SK-N-SH (cell line): ENCODE measurements around the gene ZNF358. TPM values are rescaled to one million over a fixed set of nuclear protein-coding genes. Genes with fewer than 3 reads are reported as not detected.

Source experiments
- CTCF ChIA-PET: fragments of 300-600, 350-600 bp; formaldehyde crosslinking; extraction: SDS; loops from one replicate; lab custom pipeline; 2021; lab: Yijun Ruan, JAX
- POLR2A ChIA-PET: fragments of 350-600 bp; sonication (Branson Sonifier 250); formaldehyde crosslinking; extraction: SDS; loops from one replicate; lab custom pipeline; 2020; ENCODE audit warnings: antibody characterized with exemption, inconsistent platforms; lab: Yijun Ruan, JAX
- DNase-seq: peaks from one replicate; pipeline ENCODE4 v3.0.0; 2012
- H2AFZ ChIP-seq: fragments of 200-600 bp; sonication (generic); 2 replicates; pipeline ENCODE4 v1.8.1; 2016; ENCODE audit warnings: antibody characterized with exemption, mild to moderate bottlenecking, low read depth
- H3F3A ChIP-seq: fragments of 200-600 bp; sonication (generic); replicated peaks from 2 replicates; pipeline ENCODE3; 2016; ENCODE audit warnings: antibody characterized with exemption, mild to moderate bottlenecking; ENCODE audit not compliant: insufficient read depth
- H3K27ac ChIP-seq, 2 experiments: fragments of 200-500 bp in 1 of 2; fragments of 200-600 bp in 1 of 2; sonication (Bioruptor generic) in 1 of 2; sonication (generic), shearing (Covaris generic) in 1 of 2; 2 replicates each; pipeline versions ENCODE4 v1.5.1 to v1.6.1; 2014 to 2016; ENCODE audit warnings: low read depth in 2 of 2, inconsistent platforms in 1 of 2, low read length in 1 of 2, mild to moderate bottlenecking in 1 of 2, mixed read lengths in 1 of 2
- H3K27me3 ChIP-seq: fragments of 200-600 bp; sonication (generic), shearing (Covaris generic); 2 replicates; pipeline ENCODE4 v1.6.1; 2016; ENCODE audit warnings: mixed run types; ENCODE audit not compliant: insufficient read depth
- H3K36me3 ChIP-seq, 2 experiments: fragments of 200-500 bp in 1 of 2; fragments of 200-600 bp in 1 of 2; sonication (Bioruptor generic) in 1 of 2; sonication (generic) in 1 of 2; replicated peaks in 1 of 2; 2 replicates each; pipeline versions ENCODE3 to v1.5.1; 2014 to 2016; ENCODE audit warnings: low read length in 1 of 2, mild to moderate bottlenecking in 1 of 2; ENCODE audit not compliant: insufficient read depth in 2 of 2, control insufficient read depth in 1 of 2
- H3K4me1 ChIP-seq, 2 experiments: fragments of 200-500 bp in 1 of 2; fragments of 200-600 bp in 1 of 2; sonication (Bioruptor generic) in 1 of 2; sonication (generic), shearing (Covaris generic) in 1 of 2; 2 replicates each; pipeline versions ENCODE4 v1.5.1 to v1.6.1; 2014 to 2016; ENCODE audit warnings: low read depth in 1 of 2, low read length in 1 of 2, mixed run types in 1 of 2; ENCODE audit not compliant: insufficient read depth in 2 of 2, control insufficient read depth in 1 of 2
- H3K4me2 ChIP-seq: fragments of 200-600 bp; sonication (generic), shearing (Covaris generic); 2 replicates; pipeline ENCODE4 v1.6.1; 2017; ENCODE audit warnings: mixed run types
- H3K4me3 ChIP-seq, 2 experiments: fragments of 200-500 bp in 1 of 2; fragments of 200-600 bp in 1 of 2; sonication (Bioruptor generic) in 1 of 2; sonication (generic), shearing (Covaris generic) in 1 of 2; 2 replicates each; pipeline versions ENCODE4 v1.5.1 to v1.8.1; 2014 to 2016; ENCODE audit warnings: low read depth in 2 of 2, inconsistent platforms in 1 of 2, low read length in 1 of 2, mild to moderate bottlenecking in 1 of 2, mixed read lengths in 1 of 2, moderate library complexity in 1 of 2
- H3K79me2 ChIP-seq: fragments of 200-600 bp; sonication (generic); 2 replicates; pipeline ENCODE4 v1.8.1; 2017; ENCODE audit warnings: mild to moderate bottlenecking; ENCODE audit not compliant: insufficient read depth
- H3K9ac ChIP-seq: fragments of 200-600 bp; sonication (generic); 2 replicates; pipeline ENCODE4 v1.6.1; 2017; ENCODE audit warnings: mixed run types
- H3K9me2 ChIP-seq: fragments of 200-600 bp; sonication (generic); 2 replicates; pipeline ENCODE4 v1.6.1; 2017; ENCODE audit warnings: mixed run types
- H3K9me3 ChIP-seq: fragments of 200-600 bp; sonication (generic); 2 replicates; pipeline ENCODE4 v1.6.1; 2017; ENCODE audit warnings: mixed run types, mild to moderate bottlenecking, moderate library complexity
- H4K20me1 ChIP-seq: fragments of 200-600 bp; sonication (generic); 2 replicates; pipeline ENCODE4 v1.6.1; 2017; ENCODE audit warnings: mild to moderate bottlenecking, mixed run types; ENCODE audit not compliant: insufficient read depth
- CHD2 ChIP-seq: fragments of 150-350 bp; IDR thresholded peaks from 2 replicates; pipeline ENCODE4 v1.6.1; 2018; ENCODE audit warnings: low read length; ENCODE audit not compliant: partially characterized antibody
- EZH2phosphoT487 ChIP-seq: fragments of 200-600 bp; sonication (generic); IDR thresholded peaks from 2 replicates; pipeline ENCODE4 v1.6.1; 2017; ENCODE audit warnings: low read depth, mixed run types, mild to moderate bottlenecking, antibody characterized with exemption, moderate library complexity, borderline replicate concordance
- FOSL2 ChIP-seq: IDR thresholded peaks from 2 replicates; pipeline ENCODE4 v1.4.0; 2012; ENCODE audit warnings: low read depth, mild to moderate bottlenecking, moderate library complexity, borderline replicate concordance
- FOXJ3 ChIP-seq: sonication (generic); formaldehyde crosslinking; IDR thresholded peaks from 2 replicates; pipeline ENCODE4 v1.5.1; 2020; ENCODE audit warnings: mild to moderate bottlenecking, missing genetic modification reagents
- FOXM1 ChIP-seq: IDR thresholded peaks from 2 replicates; pipeline ENCODE4 v1.4.0; 2012; ENCODE audit warnings: low read depth, mild to moderate bottlenecking
- GABPA ChIP-seq: IDR thresholded peaks from 2 replicates; pipeline ENCODE4 v1.4.0; 2012; ENCODE audit warnings: low read depth, mild to moderate bottlenecking
- JUND ChIP-seq: IDR thresholded peaks from 2 replicates; pipeline ENCODE4 v1.4.0; 2012
- NFIC ChIP-seq: IDR thresholded peaks from 2 replicates; pipeline ENCODE4 v1.4.0; 2012; ENCODE audit warnings: borderline replicate concordance
- NRF1 ChIP-seq: IDR thresholded peaks from 2 replicates; pipeline ENCODE4 v1.6.1; 2012; ENCODE audit warnings: low read depth, mild to moderate bottlenecking, low read length
- RCOR1 ChIP-seq: fragments of 150-350 bp; IDR thresholded peaks from 2 replicates; pipeline ENCODE4 v1.6.1; 2017; ENCODE audit warnings: antibody characterized with exemption, low read length
- RXRA ChIP-seq: IDR thresholded peaks from 2 replicates; pipeline ENCODE4 v1.4.0; 2012; ENCODE audit warnings: low read depth, mild to moderate bottlenecking, borderline replicate concordance
- SMC3 ChIP-seq: IDR thresholded peaks from 2 replicates; pipeline ENCODE4 v1.6.1; 2012; ENCODE audit warnings: low read depth, low read length, improper control_type of control experiment
- TAF1 ChIP-seq: IDR thresholded peaks from 2 replicates; pipeline ENCODE4 v1.6.1; 2012; ENCODE audit warnings: low read depth, mild to moderate bottlenecking, low read length, moderate library complexity, borderline replicate concordance
- TCF12 ChIP-seq: IDR thresholded peaks from 2 replicates; pipeline ENCODE4 v1.4.0; 2012
- TEAD4 ChIP-seq: IDR thresholded peaks from 2 replicates; pipeline ENCODE4 v1.4.0; 2012; ENCODE audit warnings: mild to moderate bottlenecking, borderline replicate concordance; ENCODE audit not compliant: insufficient read depth
- WGBS: methylation state at CpG from one replicate; pipeline ENCODE4 v1.1.6; 2017; ENCODE audit warnings: low lambda C conversion rate; 5-methylcytosine and 5-hydroxymethylcytosine counted together
- polyA plus RNA-seq, 3 experiments: library from polyadenylated mRNA; depleted of rRNA; stranded (reverse); fragments of >200 nt; gene quantifications; 2 replicates each; pipeline ENCODE4 v1.2.3, GENCODE V29; 2012
- TF ChIP-seq, protein P1 (sequence below): fragments of 200-600 bp; sonication (generic); IDR thresholded peaks from 2 replicates; pipeline ENCODE4 v1.6.1; 2017; ENCODE audit warnings: antibody characterized with exemption, mild to moderate bottlenecking, moderate library complexity
- TF ChIP-seq, protein P2 (sequence below): IDR thresholded peaks from 2 replicates; pipeline ENCODE4 v1.6.1; 2012; ENCODE audit warnings: mild to moderate bottlenecking, low read depth, low read length, moderate library complexity
- TF ChIP-seq, protein P3 (sequence below): IDR thresholded peaks from 2 replicates; pipeline ENCODE4 v1.4.0; 2012; ENCODE audit warnings: low read depth
- TF ChIP-seq, protein P4 (sequence below): IDR thresholded peaks from 2 replicates; pipeline ENCODE4 v1.4.0; 2012; ENCODE audit warnings: low read depth, borderline replicate concordance

ZNF358 gene
- polyA plus RNA-seq, 1 of the 3 experiments (the other 2 are of a cell fraction) = 49.3 TPM

DNA sequence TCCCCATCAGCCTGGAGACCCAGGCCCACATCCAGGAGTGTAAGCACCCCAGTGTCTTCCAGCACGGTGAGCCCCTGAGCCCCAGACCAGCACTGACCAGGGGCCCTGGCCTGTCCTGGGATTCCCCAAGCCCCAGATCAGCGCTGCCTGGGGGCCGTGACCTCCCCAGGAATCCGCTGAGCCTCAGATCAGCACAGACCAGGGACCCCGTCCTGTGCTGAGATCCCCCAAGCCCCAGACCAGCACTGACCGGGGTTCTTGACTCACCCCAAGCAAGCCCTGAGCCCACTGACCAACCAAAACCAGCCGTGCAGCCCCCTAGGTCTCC is 12.3 kb downstream of the ZNF358 start:
- H3K27ac ChIP-seq = no peak overlapping the region
- TF ChIP-seq FOSL2 (no peak), SMC3 (no peak), TEAD4 (no peak), RXRA (no peak), NRF1 (no peak), FOXJ3 (no peak), CHD2 (no peak), TCF12 (no peak), RCOR1 (no peak), GABPA (no peak), EZH2phosphoT487 (no peak), JUND (no peak), NFIC (no peak), TAF1 (no peak), FOXM1 (no peak)
- TF ChIP-seq, protein P1, sequence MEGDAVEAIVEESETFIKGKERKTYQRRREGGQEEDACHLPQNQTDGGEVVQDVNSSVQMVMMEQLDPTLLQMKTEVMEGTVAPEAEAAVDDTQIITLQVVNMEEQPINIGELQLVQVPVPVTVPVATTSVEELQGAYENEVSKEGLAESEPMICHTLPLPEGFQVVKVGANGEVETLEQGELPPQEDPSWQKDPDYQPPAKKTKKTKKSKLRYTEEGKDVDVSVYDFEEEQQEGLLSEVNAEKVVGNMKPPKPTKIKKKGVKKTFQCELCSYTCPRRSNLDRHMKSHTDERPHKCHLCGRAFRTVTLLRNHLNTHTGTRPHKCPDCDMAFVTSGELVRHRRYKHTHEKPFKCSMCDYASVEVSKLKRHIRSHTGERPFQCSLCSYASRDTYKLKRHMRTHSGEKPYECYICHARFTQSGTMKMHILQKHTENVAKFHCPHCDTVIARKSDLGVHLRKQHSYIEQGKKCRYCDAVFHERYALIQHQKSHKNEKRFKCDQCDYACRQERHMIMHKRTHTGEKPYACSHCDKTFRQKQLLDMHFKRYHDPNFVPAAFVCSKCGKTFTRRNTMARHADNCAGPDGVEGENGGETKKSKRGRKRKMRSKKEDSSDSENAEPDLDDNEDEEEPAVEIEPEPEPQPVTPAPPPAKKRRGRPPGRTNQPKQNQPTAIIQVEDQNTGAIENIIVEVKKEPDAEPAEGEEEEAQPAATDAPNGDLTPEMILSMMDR = no peak
- TF ChIP-seq, protein P2, sequence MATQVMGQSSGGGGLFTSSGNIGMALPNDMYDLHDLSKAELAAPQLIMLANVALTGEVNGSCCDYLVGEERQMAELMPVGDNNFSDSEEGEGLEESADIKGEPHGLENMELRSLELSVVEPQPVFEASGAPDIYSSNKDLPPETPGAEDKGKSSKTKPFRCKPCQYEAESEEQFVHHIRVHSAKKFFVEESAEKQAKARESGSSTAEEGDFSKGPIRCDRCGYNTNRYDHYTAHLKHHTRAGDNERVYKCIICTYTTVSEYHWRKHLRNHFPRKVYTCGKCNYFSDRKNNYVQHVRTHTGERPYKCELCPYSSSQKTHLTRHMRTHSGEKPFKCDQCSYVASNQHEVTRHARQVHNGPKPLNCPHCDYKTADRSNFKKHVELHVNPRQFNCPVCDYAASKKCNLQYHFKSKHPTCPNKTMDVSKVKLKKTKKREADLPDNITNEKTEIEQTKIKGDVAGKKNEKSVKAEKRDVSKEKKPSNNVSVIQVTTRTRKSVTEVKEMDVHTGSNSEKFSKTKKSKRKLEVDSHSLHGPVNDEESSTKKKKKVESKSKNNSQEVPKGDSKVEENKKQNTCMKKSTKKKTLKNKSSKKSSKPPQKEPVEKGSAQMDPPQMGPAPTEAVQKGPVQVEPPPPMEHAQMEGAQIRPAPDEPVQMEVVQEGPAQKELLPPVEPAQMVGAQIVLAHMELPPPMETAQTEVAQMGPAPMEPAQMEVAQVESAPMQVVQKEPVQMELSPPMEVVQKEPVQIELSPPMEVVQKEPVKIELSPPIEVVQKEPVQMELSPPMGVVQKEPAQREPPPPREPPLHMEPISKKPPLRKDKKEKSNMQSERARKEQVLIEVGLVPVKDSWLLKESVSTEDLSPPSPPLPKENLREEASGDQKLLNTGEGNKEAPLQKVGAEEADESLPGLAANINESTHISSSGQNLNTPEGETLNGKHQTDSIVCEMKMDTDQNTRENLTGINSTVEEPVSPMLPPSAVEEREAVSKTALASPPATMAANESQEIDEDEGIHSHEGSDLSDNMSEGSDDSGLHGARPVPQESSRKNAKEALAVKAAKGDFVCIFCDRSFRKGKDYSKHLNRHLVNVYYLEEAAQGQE = no peak
- TF ChIP-seq, protein P3, sequence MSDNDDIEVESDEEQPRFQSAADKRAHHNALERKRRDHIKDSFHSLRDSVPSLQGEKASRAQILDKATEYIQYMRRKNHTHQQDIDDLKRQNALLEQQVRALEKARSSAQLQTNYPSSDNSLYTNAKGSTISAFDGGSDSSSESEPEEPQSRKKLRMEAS = no peak
- TF ChIP-seq, protein P4, sequence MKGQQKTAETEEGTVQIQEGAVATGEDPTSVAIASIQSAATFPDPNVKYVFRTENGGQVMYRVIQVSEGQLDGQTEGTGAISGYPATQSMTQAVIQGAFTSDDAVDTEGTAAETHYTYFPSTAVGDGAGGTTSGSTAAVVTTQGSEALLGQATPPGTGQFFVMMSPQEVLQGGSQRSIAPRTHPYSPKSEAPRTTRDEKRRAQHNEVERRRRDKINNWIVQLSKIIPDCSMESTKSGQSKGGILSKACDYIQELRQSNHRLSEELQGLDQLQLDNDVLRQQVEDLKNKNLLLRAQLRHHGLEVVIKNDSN = no peak
- H3K9me3 ChIP-seq = no peaks in the 10 kb centered on the region
- H2AFZ ChIP-seq = no peak overlapping the region
- 93% methylated on average over 5 of the region's 7 CpGs for WGBS
- H3F3A ChIP-seq = no peaks in the 10 kb centered on the region
- H3K9me2 ChIP-seq = no peaks in the 10 kb centered on the region
- no peaks in the 10 kb centered on the region for H3K27me3 ChIP-seq
- peaks cover 1% of the 10 kb centered on the region for H3K79me2 ChIP-seq
- peaks cover 4 to 9% of the 10 kb centered on the region in 2 experiments; a peak in 2 of 4 replicates for H3K4me1 ChIP-seq
- CTCF ChIA-PET = no interaction called here
- H3K36me3 ChIP-seq = peaks cover 0 to 3% of the 10 kb centered on the region in 2 experiments
- H3K4me2 ChIP-seq = no peak overlapping the region
- no peak overlapping the region for H3K4me3 ChIP-seq
- DNase-seq = no peak
- no peak overlapping the region for H3K9ac ChIP-seq
- POLR2A ChIA-PET = no interaction called here
- H4K20me1 ChIP-seq = no peaks in the 10 kb centered on the region
